Smooth muscle cell of the coronary artery (primary cell): ENCODE measurements around the gene VEGFB. TPM values are rescaled to one million over a fixed set of nuclear protein-coding genes. Genes with fewer than 3 reads are reported as not detected.

Experiments used
- total RNA-seq: library from RNA; depleted of rRNA; stranded (reverse); fragments of >200 nt; gene quantifications from 2 replicates; pipeline ENCODE4 v1.2.3, GENCODE V29; 2014; ENCODE audit warnings: low replicate concordance

VEGFB gene, protein sequence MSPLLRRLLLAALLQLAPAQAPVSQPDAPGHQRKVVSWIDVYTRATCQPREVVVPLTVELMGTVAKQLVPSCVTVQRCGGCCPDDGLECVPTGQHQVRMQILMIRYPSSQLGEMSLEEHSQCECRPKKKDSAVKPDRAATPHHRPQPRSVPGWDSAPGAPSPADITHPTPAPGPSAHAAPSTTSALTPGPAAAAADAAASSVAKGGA
- total RNA-seq = 20.7 and 23.5 TPM in 2 replicates

DNA sequence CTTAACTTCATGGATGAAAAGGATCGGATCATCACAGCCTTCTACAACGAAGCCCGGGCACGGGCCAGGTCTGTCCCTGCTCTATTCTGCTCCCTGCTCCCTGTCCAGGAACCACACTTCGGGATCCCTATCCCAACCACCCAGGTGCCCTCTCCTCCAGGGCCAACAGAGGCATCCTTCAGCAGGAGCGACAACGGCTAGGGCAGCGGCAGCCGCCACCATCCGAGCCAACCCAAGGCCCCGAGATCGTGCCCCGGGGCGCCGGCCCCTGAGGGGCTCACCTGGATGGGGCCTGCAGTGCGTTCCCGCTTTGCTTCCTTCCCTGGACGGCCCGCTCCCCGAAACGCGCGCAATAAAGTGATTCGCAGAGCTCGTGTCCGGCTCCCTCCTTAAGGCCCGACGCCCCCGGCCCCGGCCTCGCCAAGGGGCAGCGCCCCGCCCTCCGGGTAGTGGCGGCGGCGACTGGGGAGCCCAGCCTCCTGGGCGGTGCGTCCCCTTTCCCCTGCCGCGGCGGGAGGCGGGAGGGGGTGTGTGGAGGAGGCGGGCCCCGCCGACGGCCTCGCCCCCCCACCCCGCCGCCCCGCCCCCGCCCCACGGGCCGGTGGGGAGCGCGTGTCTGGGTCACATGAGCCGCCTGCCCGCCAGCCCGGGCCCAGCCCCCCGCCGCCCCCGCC is at the start of gene VEGFB:
VEGFB (plus strand) TSS at position 672 of the 674 bp plus-strand sequence. CDS start 250 bp downstream, outside the sequence.

DNA sequence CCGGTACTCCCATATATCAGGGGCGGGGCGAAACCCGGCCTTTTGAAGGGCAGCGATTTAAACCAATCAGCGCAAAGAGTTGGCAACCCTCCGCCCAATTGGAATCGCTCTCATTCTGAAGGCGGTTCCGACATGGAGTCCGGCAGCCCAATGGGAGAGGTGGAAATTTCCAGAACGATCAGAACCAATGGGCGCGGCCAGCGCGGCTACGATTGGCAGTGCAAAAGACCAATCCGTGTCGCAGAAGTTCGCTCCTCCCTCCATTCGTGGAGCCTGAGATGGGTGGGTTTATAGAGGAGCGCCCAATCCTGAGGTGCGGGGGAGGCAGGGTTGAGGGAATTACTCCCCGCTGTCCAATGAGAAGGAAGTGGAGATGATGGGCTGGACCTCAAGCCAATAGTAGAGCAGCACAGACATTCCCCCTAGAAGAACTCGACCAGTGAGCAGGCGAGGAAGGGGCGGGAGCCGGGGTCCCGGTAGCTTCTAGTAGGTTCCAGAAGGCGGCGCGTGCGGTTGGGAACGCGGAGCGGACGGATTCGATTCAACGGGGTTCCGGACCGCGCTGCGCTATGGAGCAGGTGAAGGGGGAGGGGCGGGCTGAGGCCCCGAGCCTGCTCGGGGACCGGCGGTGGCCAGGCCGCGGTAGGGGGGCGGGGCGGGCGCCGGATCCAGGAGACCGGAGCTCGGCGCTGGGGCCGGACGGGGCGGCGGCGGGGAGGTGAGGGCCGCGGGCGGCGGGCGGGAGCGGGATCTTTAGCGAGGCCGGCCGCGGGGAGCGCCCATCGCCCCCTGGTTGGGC is 48.5 kb upstream of the VEGFB start, which contains the start of gene STIP1:
STIP1 (plus strand) TSS at position 479 of the 799 bp plus-strand sequence; CDS start at position 570, 91 bp downstream.

DNA sequence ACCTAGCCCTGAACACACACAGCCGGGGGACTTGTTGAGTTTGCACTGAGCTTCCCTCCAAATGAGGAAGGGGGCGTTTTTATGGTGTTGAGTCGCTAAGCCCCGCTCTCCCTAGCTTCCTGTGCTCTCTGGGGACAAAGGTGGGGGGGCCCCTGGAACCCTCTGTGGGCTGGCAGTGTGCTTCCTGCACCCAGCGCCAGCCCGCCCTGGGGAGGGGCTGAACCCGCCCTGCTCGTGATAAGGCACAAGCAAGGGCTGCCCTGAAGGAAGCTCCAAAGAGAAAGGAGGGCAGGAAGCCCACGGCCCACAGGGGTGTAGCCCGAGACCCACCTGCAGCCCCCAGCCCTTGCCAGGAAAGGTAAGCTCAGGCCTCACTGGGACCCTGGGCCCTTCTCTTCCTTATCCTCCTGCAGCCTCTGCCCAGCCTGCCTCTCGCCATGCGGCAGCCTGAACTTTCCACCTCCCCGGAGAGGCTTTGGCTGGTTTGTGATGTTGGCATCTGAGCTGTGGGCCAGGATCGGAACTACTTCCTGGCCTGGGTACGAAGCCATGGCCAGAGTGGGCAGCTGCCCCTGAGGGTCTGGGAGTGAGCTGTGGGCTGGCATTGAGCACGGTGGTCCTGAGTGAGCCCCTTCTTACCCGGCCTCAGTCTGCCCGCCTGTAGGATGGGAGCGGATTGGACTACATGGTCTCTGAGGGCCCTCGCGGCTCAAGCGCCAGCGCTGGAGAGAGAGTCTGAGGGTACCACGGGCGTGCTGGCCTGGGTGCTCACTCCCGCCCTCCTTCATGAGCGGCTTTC is 27.7 kb upstream of the VEGFB start, which contains the start of gene FERMT3:
FERMT3 (plus strand) TSS at position 265 of the 799 bp plus-strand sequence. CDS start 644 bp downstream, outside the sequence.

DNA sequence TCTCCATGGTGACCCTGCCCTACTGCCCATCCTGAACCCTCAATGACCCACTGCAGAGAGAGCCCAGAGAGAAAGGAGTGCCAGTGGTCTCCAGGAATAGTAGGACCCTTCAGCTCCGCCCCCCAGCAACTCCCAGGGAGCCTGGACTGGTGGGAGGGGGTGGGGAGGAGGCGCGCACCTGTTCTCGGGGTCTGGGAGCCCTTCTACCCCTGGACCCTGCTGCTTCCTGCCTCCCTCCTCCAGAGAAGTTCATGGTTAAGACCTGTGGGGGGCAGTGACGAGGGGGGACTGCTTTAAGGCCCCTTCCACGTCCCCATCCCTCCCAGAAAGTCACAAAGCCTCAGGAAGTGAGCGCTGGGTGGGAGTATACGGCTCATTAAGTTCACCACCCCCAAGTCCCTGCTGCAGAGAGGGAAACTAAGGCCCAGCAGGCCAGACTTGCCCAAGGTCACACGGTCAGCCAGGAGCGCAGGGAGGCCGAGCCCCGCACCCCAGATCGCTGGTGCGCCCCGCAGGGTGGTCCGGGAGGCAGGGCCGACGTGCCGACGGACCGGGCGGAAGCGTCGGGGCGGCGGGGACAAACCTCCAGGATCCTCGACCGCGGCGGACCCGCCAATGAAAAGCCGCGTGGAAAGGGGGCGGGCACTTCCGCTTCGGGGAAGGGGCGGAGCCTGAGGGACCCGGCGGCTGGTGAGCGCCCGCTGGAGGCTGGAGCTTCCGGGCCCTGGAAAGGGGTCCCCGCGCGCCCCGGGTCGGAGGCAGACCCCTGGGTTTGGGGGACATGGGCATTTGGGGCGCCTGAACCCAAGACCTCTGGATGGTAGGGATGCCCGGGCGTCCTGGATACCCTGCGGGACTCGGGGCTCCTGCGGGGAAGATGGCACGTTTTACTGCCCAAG is 8.5 kb upstream of the VEGFB start, which contains the start of the genes NUDT22 and TRPT1:
NUDT22 (plus strand) TSS at position 667 of the 899 bp plus-strand sequence. CDS start 379 bp downstream, outside the sequence.
TRPT1 (minus strand) TSS at position 579 of the 899 bp plus-strand sequence; CDS start at position 253, 326 bp downstream.

DNA sequence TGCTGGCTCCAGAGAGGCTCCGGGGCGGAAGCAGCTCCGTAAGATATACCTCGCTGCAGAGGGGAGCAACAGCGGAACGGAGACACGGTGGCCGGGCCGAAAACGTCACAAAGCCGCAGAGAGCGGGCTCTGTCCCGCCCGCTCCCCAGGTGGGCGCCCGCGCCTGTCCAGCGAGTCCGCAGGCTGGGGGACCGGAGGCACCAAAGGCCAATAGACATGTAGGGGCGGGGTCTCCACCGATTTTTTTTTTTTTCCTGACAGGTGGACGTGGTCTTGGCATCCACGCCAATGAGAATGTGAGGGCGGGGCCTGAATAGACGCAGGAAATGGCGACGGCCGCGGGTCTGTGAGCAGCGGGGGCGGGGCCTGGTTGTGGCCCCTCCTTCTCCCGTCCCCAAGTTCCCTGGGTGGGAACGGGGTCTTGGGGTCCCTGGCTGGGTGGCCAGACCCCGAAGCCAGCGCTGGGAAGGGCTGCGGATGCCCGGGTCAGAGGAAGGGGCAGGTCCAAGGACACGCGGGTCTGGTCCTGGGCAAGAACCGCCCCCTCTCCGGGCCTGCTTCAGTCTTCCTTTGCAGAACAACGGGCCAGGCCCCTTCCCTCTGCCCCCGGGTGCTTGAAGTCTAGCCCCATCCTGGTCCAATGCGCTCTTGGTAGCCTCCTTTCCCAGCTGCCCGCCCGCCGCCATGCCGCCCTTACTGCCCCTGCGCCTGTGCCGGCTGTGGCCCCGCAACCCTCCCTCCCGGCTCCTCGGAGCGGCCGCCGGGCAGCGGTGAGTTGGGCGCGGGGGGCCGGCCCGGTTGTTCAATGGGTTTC is 4.0 kb upstream of the VEGFB start, which contains the start of gene DNAJC4:
DNAJC4 (plus strand) TSS at position 378 of the 814 bp plus-strand sequence; CDS start at position 685, 307 bp downstream.

DNA sequence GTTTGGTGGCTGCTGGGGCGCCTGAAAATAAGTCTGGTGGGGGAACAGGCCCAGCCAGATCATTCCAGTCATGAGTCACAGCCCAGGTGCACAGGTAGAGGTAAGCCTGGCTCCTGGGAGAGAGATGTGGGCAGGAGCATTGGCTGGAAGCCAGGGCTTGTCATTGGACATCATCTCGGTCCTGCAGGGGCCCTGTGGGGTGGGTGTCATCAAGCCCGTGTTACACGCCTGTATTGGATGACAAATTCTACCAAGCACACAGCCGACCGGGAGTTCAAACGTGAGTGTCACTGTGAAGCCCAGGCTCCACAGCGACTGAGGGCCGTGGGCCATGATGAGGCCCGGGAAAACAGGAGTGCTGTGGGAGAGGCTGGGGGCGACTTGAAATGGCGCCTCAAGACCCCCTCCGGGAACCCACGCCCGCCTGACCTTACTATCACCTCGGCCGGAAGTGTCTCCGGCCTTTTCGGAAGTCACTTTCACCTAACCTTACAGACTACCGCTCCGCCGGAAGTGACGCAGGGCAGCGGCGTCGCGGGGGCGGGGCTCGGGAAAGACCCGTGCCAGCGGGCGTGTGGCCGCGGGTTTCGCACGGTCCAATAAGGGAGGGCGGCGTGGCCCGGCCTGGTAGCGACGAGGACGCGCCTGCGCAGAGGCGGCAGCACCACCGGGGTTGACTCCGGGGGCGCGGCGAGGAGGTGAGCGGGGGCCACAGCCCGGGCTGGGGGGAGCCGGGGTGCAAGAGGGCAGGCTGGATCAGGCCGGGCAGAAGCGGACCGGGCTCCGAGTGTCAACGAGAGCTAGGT is 6.3 kb downstream of the VEGFB start, which contains the start of gene FKBP2:
FKBP2 (plus strand) TSS at position 661 of the 806 bp plus-strand sequence. CDS start 1,293 bp downstream, outside the sequence.

DNA sequence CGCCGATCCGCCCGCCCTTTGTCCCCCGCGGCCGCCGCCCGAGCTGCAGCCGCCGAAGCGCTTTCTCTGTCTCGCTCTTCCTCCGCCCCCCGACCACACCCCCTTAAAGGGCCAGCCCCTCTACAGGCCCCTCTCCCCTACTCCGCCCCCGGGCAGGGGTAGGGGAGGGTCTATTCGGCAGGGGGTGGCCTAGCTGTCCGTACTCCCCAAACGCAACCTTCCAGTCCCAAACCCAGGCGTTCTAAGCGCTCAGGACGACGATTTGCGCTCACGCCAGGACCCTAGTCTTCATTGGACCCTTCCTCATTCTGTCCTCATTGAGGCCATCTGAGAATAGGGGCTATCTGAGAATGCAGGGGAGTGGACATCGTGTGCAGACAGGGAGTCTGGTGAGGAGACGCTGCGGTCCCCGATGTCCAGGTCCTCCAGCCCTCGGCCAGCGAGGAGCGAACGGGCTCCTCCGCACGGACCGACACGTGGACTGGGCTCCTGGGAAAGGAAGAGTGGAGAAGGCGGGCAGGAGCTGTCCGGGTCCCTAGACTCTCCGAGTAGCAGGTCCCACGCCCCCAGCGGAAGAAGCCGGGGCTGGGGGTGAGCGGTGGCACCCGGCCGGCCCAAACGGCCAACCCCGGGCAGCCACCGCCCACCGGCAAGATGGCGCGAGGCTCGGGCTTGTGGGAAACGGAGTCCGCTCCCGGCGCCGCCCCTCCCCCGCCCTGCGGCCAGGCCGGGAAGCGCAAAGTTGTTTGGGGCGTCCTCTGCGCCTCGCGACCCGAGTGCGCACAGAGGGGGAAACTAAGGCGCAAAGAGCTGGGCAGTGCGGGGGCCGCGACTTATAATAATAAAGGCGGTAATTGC is 12.7 kb downstream of the VEGFB start, which contains the start of gene PPP1R14B:
PPP1R14B (minus strand) TSS at position 73 of the 858 bp plus-strand sequence. CDS start 270 bp downstream, outside the sequence.

DNA sequence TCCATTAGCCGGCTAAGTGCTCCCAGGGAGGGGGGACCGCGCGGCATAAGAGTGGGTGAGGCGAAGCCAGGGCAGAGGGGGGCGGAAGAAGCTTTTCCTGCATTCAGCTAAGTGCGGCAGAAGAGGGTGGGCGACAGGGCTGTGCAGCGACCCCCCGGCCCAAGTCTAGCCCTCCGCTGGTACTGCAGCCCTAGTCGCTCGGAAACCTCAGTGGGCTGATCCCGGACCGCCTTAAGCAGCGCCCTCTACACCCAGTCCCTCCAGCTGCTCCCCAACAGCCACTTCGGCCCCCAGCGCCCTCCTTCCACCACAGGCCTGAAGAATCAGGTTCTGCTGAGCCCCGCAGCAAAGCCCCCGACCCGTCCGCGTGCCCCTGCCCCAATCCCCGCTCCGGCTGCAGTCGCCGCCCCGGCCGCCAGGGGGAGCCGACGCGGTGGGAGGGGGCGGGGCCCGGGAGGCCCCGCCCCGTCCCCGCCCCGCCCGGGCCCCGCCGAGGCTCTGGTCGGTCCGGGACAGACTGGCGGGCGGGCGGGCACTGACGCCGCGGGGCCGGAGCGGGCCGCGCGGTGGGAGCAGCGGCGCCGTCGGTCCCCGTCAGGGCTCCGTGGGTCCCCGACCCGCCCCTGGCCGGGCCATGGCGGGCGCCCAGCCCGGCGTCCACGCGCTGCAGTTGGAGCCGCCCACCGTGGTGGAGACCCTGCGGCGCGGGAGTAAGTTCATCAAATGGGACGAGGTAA is 16.8 kb downstream of the VEGFB start, which contains the start of gene PLCB3:
PLCB3 (plus strand) TSS at position 515 of the 737 bp plus-strand sequence; CDS start at position 635, 120 bp downstream.

DNA sequence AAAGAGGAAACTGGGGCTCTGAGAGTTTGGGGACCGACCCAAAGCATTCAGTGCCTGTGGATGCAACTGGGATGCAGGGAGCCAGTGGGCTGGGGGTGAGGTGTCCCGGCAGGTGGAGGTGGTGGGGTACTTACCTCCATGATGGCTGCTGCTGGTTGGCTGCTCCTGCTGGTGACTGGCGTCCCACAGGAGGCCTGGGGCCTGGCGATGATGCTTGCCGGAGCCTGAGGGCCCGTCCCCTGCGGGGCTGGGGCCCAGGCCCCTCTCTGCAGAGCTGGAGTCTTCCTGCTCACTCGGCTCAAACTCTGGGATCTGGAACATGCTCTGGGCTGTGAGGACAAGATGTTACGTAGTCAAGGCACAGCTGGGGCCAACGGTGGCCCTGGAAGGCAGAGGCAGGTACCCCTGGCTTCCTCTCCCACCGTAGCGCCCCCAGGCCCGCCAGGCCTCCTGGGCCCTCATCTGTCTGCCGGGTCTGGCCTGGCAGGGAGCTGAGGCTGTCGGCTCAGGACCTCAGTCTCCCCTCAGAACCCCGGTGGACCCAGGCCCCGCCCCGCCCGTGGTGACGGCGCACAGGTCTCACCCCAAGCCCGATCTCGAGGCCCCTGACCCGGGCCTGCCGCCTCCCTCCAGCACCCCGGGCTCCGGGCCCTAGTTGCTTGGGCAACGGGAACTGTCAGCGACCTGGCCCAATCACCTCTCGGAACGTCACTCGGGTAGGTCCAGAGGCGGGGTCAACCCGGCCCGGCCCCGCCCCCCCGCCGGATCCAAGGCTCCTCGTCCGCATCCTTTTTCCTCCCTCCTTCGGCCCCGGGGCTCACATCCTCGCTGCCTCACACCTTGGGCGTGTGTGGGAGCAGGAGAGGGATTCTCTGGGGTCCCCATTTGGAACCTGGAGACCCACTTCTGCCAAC is 49.9 kb downstream of the VEGFB start, which contains the start of gene BAD:
BAD (minus strand) TSS at position 618 of the 914 bp plus-strand sequence; CDS start at position 321, 297 bp downstream.

DNA sequence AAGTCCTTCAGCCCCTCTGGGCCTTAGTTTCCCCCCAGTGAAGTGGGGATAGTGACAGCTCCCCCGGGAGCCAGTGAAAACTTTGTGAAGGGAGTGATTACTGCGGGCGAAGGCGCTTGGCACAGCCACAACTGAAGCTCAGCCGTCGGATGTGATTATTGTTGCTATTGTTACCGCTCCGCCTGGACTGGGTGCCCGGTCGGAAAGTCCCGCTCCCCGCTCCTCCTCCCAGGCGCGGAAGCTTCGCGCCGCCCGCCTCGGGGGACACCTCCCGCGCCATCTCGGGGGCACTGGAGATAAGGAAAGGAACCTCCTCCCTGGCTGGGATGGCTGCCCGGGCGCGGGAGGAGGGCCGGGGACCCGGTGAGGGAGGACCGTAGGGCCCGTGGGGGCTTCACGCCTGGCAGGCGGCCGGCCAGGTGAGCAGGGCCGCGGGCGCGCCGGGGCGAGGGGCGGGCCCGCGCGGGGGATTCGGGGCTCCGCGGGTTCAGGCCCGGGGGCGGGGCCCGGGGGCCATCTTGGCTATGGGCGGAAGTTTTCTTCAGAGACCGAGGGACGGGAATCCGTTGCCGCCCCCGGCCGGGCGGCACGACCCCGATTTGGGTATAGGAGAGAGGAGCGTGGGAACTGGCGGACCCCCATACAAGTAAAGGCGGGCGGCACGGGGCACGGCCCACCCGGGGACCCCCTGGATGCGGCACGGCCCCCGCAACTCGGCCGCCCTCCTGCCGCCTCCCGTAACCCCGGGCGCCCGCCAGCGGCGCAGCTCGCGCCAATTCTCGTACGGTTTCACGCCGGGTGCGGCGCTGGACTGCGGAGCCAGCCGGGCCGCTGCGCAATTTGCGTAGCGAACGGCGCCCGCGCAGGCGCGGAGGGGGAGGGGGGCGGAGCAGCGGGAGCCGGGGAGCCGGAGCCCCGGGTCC is 50.8 kb downstream of the VEGFB start, which contains the start of gene GPR137:
GPR137 (plus strand) TSS at position 887 of the 923 bp plus-strand sequence. CDS start 677 bp downstream, outside the sequence.

